WERI-Rb-1 (cell line): ENCODE measurements around the gene ATG13.

Source experiments
- DNase-seq: peaks from one replicate; pipeline ENCODE4 v3.0.0-alpha.2; 2020
- H3K27ac ChIP-seq: fragments of 250-450 bp; sonication (Bioruptor Pico); 2 replicates; pipeline ENCODE4 v1.5.1; 2020; ENCODE audit warnings: mild to moderate bottlenecking, moderate library complexity
- H3K27me3 ChIP-seq: fragments of 250-450 bp; sonication (Bioruptor Pico); 2 replicates; pipeline ENCODE4 v1.5.1; 2021; ENCODE audit warnings: mild to moderate bottlenecking, low read depth, moderate library complexity; ENCODE audit not compliant: insufficient read depth, severe bottlenecking
- H3K36me3 ChIP-seq: fragments of 250-450 bp; sonication (Bioruptor Pico); 2 replicates; pipeline ENCODE4 v1.5.1; 2020; ENCODE audit warnings: mild to moderate bottlenecking, moderate library complexity
- H3K4me3 ChIP-seq: 2 replicates; pipeline ENCODE4 v1.5.1; 2011; ENCODE audit warnings: low read depth, mild to moderate bottlenecking, control low read depth, low read length
- H3K9me3 ChIP-seq: fragments of 250-450 bp; sonication (Bioruptor Pico); 2 replicates; pipeline ENCODE4 v1.5.1; 2021; ENCODE audit warnings: mild to moderate bottlenecking, moderate library complexity; ENCODE audit not compliant: severe bottlenecking
- CTCF ChIP-seq: IDR thresholded peaks from 2 replicates; pipeline ENCODE4 v1.5.1; 2011; ENCODE audit warnings: low read depth, mild to moderate bottlenecking, control low read depth, inconsistent platforms, low read length

Gene ATG13

DNA sequence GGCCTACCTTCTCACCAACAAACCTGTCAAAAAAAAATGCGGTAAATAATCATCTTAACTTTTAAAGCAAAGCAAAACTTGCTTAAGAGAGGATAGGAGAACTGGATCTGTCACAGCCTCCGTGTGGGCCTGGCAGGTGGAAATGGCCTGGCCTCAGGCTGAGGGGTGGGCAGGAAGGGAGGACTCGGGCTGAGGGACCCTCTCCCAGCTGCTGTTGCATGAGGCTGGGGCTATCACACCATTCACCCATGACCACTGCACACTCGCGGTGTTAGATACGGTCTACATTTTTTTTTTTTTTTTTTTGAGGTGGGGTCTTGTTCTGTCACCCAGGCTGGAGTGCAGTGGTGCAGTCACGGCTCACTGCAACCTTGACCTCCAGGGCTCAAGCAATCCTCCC lies 58.6 kb downstream of the ATG13 start:
- H3K27me3 ChIP-seq, result no peaks in the 10 kb centered on the region
- DNase-seq, result no peak
- H3K9me3 ChIP-seq, result no peaks in the 10 kb centered on the region
- peaks cover 35% of the 10 kb centered on the region for H3K36me3 ChIP-seq
- peak overlapping the region; percentile 57; the same call in 1 of the 2 replicates for H3K27ac ChIP-seq
- no peak overlapping the region for H3K4me3 ChIP-seq
- TF ChIP-seq CTCF, result no peak

DNA sequence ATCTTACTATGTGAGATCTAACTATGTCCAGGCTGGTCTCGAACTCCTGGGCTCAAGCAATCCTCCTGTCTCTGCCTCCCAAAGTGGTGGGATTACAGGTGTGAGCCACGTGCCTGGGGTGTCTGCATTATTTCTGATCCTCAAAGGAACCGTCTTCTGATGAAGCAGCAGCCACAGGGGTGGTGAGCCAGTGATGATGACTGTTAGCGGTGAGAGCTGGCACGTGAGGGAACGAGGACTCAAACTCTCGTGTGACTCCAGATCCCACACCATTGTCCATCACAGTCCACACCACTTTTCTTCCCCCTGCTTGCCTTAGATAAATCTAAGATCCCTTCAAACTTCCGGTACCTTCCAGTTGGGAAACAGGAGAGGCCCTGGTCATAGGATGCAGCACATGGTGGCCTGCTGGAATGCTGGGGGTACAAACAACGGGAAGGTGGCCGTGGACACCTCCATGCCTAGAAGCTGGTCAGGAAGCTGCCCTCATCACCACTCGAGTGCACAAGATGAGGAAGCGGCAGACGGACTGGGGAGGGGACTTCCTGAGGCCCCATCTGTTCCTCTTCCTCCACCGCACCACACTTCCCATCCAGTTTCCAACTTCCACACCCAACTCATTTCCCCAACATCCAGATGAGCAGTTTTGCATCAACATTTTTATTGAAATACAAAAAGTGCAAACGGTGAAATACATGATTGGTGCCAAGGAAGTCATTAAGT lies 59.2 kb downstream of the ATG13 start:
- Histone ChIP-seq H3K27me3 (no peaks in the 10 kb centered on the region), H3K27ac (no peak overlapping the region), H3K9me3 (no peaks in the 10 kb centered on the region), H3K4me3 (no peak overlapping the region), H3K36me3 (peaks cover 30% of the 10 kb centered on the region)
- TF ChIP-seq CTCF, result no peak
- no peak for DNase-seq

- no peak for TF ChIP-seq CTCF
- no peak for DNase-seq
- Histone ChIP-seq H3K9me3 (no peaks in the 10 kb centered on the region), H3K36me3 (peaks cover 26% of the 10 kb centered on the region), H3K27me3 (no peaks in the 10 kb centered on the region), H3K4me3 (no peak overlapping the region), H3K27ac (no peak overlapping the region)
These were observed 59.8 kb downstream of the ATG13 start for GRCh38 chr11:46677169-46677568.

GRCh38 chr11:46677991-46678740 lies 60.8 kb downstream of the ATG13 start:
- no peak overlapping the region for H3K27ac ChIP-seq
- no peak overlapping the region for H3K4me3 ChIP-seq
- H3K27me3 ChIP-seq, result no peaks in the 10 kb centered on the region
- H3K9me3 ChIP-seq, result no peaks in the 10 kb centered on the region
- DNase-seq, result peak; percentile 31
- H3K36me3 ChIP-seq, result peaks cover 16% of the 10 kb centered on the region
- TF ChIP-seq CTCF, result peak; percentile 60

DNA sequence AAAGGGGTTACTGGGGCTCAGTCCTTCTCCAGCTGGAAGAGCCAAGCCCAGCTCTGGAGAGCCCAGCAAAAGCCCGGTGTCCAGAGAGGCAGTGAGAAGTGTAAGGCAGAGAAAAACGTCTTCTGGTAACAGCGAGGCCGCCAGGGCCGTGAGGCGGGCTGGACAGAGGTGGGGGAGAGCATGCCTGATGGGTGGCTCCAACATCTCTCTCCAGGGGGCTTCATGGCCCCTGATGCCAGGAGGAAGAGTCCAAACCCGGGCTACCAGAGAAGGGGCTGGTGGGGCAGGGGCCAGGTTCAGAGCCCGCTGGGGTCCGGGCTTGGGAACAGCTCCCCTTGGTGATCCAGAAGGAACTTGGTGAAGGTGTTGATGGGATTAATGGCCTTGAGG lies 61.4 kb downstream of the ATG13 start:
- H3K9me3 ChIP-seq, result no peaks in the 10 kb centered on the region
- H3K4me3 ChIP-seq, result no peak overlapping the region
- no peak overlapping the region for H3K27ac ChIP-seq
- no peaks in the 10 kb centered on the region for H3K27me3 ChIP-seq
- TF ChIP-seq CTCF, result no peak
- no peak for DNase-seq
- H3K36me3 ChIP-seq, result peaks cover 11% of the 10 kb centered on the region
